T47D (cell line): ENCODE data around the gene NAA50.

Source experiments
- DNase-seq, 2 experiments: peaks; one replicate each; pipeline versions ENCODE4 v3.0.0 to v3.0.0-alpha.2; 2011 to 2012; ENCODE audit warnings: low read depth in 1 of 2, low spot score in 1 of 2
- JUND ChIP-seq: IDR thresholded peaks from 2 replicates; pipeline ENCODE4 v1.6.1; 2012; ENCODE audit warnings: low read depth
- in situ Hi-C: cut with HindIII; loops from 2 replicates; pipeline ENCODE4 v1.10.0; 2016; ENCODE audit warnings: low sequenced_read_pairs, low pct_unique_long_range_greater_than_20kb

NAA50 gene

DNA sequence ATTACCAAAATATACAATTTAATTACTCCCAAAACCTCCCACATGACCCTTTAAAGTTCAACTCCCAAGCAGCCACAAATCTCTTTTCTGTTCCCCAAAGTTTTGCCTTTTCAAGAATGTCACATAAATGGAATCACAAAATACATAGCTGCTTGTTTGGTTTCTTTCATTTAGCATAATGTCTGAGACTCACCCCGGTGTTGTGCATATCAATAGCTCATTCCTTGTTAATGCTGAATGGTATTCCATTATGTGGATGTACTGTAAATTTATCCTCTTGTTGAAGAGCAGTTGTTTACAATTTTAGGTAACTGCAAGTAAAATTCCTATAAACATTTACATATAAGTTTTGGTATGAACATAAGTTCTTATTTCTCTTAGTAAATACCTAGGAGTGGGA is 15.5 kb downstream of the NAA50 start:
- DNase-seq = no peak
- TF ChIP-seq JUND = no peak
- in situ Hi-C loops = no loop called here

- TF ChIP-seq JUND = no peak
- DNase-seq = no peak
- in situ Hi-C loops = no loop called here
These were observed 17.4 kb downstream of the NAA50 start for GRCh38 chr3:113728661-113729060.

DNA sequence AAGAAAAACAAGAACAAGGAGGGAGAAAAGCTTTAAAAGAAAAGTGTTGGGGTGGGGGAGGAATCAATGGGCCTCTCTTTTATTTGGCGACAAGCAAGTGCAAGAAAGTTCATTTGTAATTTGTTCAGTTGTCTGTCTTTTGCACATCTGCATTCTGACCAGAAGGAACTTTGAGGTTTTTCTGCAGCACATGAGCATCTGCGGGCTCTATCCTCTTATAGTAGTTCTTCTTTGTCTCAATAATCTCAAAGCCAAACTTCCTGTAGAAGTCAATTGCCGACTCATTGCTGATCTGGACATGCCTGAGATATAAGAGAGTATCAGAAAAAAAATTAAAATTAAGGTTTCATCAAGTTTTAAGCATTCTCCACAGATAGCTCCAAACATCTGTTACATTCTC is 24.4 kb downstream of the NAA50 start:
- TF ChIP-seq JUND = no peak
- in situ Hi-C loops = no loop called here
- no peak for DNase-seq

GRCh38 chr3:113719758-113720157 is 26.3 kb downstream of the NAA50 start:
- DNase-seq = no peak
- no peak for TF ChIP-seq JUND
- in situ Hi-C loops = no loop called here

DNA sequence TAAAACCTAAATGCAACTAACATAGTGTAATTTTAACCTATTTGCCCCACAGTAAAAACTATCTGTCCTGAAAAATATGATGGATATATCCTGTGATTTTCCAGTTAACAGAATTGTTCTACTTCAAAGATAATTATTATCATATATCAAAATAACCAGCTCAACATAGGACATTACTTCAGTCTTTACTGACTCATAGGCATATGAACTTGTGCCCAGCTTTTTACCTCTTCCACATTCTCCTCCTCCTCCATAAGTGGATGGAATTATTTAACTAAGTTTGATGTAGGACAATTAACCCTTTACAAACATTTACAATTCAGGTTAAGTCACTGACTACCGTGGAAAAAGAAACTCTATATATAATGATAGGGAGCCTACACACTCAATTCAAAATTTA is 26.8 kb downstream of the NAA50 start:
- no peak for DNase-seq
- no peak for TF ChIP-seq JUND
- in situ Hi-C loops = no loop called here

DNA sequence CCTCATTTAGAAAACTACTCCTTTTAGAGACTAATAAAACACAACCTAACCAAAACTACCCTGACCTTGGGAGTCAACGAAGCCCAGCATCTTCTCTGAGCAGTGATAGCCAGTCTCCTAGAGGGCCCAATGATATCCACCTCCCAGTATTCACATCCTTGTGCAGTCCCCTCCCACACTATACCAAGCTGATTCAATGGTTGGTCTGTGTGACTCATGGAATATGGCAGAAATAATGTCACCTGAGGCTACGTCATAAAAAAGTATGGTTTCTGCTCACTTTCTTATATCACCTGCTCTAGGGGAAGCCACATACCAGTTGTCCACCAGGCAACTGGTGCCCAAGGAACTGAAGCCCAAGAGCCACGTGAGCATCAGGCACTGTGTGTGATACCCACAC is 28.2 kb downstream of the NAA50 start:
- DNase-seq = no peak
- no peak for TF ChIP-seq JUND
- in situ Hi-C loops = no loop called here

GRCh38 chr3:113717308-113717707 is 28.7 kb downstream of the NAA50 start:
- TF ChIP-seq JUND = no peak
- no peak for DNase-seq
- in situ Hi-C loops = no loop called here

DNA sequence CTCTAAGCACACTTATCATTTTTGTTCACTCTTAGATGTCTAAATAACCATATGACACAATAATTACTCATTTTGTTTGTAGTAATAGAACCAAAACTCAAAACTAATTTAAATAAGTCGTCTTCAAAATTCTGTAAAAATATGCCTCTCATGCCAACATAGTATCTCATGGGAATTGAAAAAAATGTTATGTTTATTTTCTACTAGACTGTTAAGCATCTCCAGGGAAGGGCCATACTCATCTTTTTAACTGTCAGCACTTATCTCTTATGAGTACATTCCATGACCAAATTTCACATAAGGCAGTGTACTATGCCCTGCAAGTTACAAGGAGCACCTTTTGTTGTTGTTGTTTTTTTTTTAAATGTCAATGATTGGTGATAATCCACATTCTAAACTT is 31.3 kb downstream of the NAA50 start:
- no peak for TF ChIP-seq JUND
- DNase-seq = no peak
- in situ Hi-C loops = no loop called here

- in situ Hi-C loops = no loop called here
- no peak for TF ChIP-seq JUND
- DNase-seq = no peak
These were observed 33.9 kb downstream of the NAA50 start for GRCh38 chr3:113712129-113712528.

- TF ChIP-seq JUND = no peak
- no peak for DNase-seq
These were observed 38.2 kb downstream of the NAA50 start for GRCh38 chr3:113707835-113708234.

GRCh38 chr3:113698956-113699355 is 47.1 kb downstream of the NAA50 start:
- peak; percentile 17 to 29 for DNase-seq
- in situ Hi-C loops = no loop called here
- TF ChIP-seq JUND = no peak

More at GRCh38 chr3:113707835-113708234, 38.2 kb downstream of the NAA50 start:
- in situ Hi-C loops = no loop called here

DNA sequence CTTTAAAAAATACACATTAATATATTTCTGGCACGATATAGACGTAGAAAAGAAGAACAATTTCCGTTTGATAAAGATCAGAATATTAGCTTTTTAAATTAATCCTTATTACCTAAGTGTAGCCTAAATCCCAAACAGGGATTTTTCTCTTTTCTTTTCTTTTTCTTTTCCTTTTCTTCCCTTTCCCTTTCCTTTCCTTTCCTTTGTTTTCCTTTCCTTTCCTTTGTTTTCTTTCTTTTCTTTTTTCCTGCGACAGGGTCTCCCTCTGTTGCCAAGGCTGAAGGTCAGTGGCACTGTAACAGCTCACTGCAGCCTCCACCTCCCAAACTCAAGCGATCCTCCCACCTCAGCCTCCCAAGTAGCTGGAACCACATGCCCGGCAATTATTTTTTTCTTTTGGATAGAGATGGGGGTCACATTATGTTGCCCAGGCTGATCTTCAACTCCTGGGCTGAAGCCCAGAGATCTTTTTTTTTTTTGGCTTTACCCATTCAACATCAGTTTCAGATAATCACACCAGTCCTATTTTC is 47.8 kb downstream of the NAA50 start:
- no peak for TF ChIP-seq JUND
- in situ Hi-C loops = no loop called here

DNA sequence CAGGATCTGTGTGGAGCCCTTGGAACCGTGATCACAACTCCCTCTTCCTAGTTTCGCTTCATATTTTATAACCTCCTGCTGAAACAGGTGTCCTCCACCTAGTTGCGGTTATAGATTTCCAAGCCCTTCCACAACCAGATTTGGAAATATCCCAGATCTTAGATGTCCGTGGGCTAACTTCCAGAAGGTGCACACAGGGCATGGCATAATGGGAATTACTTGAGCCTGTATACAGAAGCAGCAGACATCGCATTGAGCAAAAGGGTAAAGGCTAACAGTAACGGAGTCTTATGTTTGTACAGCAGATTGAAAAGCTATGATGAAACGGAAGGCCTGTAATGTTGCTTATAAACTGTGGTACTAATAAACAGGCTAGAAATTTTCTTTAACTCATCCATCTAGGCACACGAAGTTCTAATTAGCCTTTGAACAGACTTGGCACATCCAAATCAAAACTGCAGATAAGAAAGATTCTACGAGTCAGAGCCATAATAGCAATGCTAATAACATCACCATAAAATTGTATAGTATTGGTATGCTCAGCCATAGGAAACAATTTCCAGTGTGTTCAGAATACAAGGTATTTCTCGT is 48.5 kb downstream of the NAA50 start:
- no peak for TF ChIP-seq JUND
- in situ Hi-C loops = no loop called here
- peak in 1 of 2 experiments; percentile 2 for DNase-seq

More for the DNA sequence above, 47.8 kb downstream of the NAA50 start:
- DNase-seq = no peak
